CD4-positive, alpha-beta memory T cell (primary cell): ENCODE results near the gene CEBPG. TPM values are rescaled to one million over a fixed set of nuclear protein-coding genes. Genes with fewer than 3 reads are reported as not detected.

Source experiments
- CTCF ChIA-PET: fragments of 350-600 bp; sonication (Branson Sonifier 250); formaldehyde crosslinking; loops from one replicate; lab custom pipeline; 2021; ENCODE audit warnings: inconsistent platforms; ENCODE audit not compliant: partially characterized antibody; lab: Charles Lee
- POLR2A ChIA-PET: fragments of 350-600 bp; sonication (Branson Sonifier 250); formaldehyde crosslinking; loops from one replicate; lab custom pipeline; 2021; ENCODE audit not compliant: partially characterized antibody; lab: Charles Lee
- DNase-seq, 5 donors: peaks; one replicate each; pipeline versions ENCODE4 v3.0.0 to v3.0.0-alpha.2; 2020 to 2022; ENCODE audit warnings: mixed read lengths in 1 of 5
- H3K27ac ChIP-seq: one replicate; pipeline ENCODE4 v1.7.0; 2013; ENCODE audit warnings: low read depth, low read length
- H3K27me3 ChIP-seq: 2 replicates; pipeline ENCODE4 v1.7.0; 2013; ENCODE audit warnings: mild to moderate bottlenecking, low read length, moderate library complexity; ENCODE audit not compliant: insufficient read depth
- H3K36me3 ChIP-seq: 2 replicates; pipeline ENCODE4 v1.7.0; 2013; ENCODE audit warnings: mild to moderate bottlenecking, low read length, moderate library complexity; ENCODE audit not compliant: insufficient read depth
- H3K4me1 ChIP-seq: 2 replicates; pipeline ENCODE4 v1.7.0; 2013; ENCODE audit warnings: mild to moderate bottlenecking, low read length, moderate library complexity; ENCODE audit not compliant: insufficient read depth
- H3K4me3 ChIP-seq, 2 donors: one replicate each; pipeline ENCODE4 v1.7.0; 2013; ENCODE audit warnings: low read length in 2 of 2, mild to moderate bottlenecking in 1 of 2
- H3K9me3 ChIP-seq, 2 donors: one replicate each; pipeline ENCODE4 v1.7.0; 2013; ENCODE audit warnings: low read length in 2 of 2, control low read depth in 1 of 2; ENCODE audit not compliant: control insufficient read depth in 1 of 2
- H3K27ac Mint-ChIP-seq, 7 donors: one replicate each; pipeline ENCODE4 v1.8.0; 2020 to 2021; ENCODE audit warnings: mixed read lengths in 7 of 7, mild to moderate bottlenecking in 6 of 7, inconsistent platforms in 3 of 7, moderate library complexity in 3 of 7
- H3K27me3 Mint-ChIP-seq, 2 donors: one replicate each; pipeline ENCODE4 v1.8.0; 2020 to 2021; ENCODE audit warnings: mixed read lengths in 2 of 2
- H3K36me3 Mint-ChIP-seq, 2 donors: one replicate each; pipeline ENCODE4 v1.8.0; 2020 to 2021; ENCODE audit warnings: mixed read lengths in 2 of 2, inconsistent platforms in 1 of 2, mild to moderate bottlenecking in 1 of 2
- H3K4me1 Mint-ChIP-seq, 4 donors: one replicate each; pipeline ENCODE4 v1.8.0; 2020 to 2021; ENCODE audit warnings: mixed read lengths in 4 of 4, mild to moderate bottlenecking in 1 of 4
- H3K4me3 Mint-ChIP-seq, 8 donors: one replicate each; pipeline ENCODE4 v1.8.0; 2020 to 2021; ENCODE audit warnings: mixed read lengths in 8 of 8, mild to moderate bottlenecking in 7 of 8, moderate library complexity in 6 of 8, inconsistent platforms in 3 of 8
- H3K9me3 Mint-ChIP-seq, 8 donors: one replicate each; pipeline ENCODE4 v1.8.0; 2020 to 2021; ENCODE audit warnings: mixed read lengths in 8 of 8, mild to moderate bottlenecking in 5 of 8, inconsistent platforms in 3 of 8, moderate library complexity in 1 of 8
- intact Hi-C: fragments of 100-400 bp; cut with micrococcal nuclease; formaldehyde crosslinking; loops from one replicate; pipeline ENCODE4 v1.15.1; 2023
- polyA plus RNA-seq, 2 donors: library from polyadenylated mRNA; unstranded; fragments of 300-500 nt; fragmentation: Illumina TruSeq; gene quantifications; one replicate each; pipeline ENCODE4 v1.2.3, GENCODE V29; 2021
- total RNA-seq, 2 experiments: library from RNA; stranded (reverse); gene quantifications; one replicate each; pipeline ENCODE4 v1.2.3, GENCODE V29; 2021

Gene CEBPG
- total and polyA plus RNA-seq, 4 experiments from 2014 or later = 8.9 to 27.2 (median 20.1) TPM

DNA sequence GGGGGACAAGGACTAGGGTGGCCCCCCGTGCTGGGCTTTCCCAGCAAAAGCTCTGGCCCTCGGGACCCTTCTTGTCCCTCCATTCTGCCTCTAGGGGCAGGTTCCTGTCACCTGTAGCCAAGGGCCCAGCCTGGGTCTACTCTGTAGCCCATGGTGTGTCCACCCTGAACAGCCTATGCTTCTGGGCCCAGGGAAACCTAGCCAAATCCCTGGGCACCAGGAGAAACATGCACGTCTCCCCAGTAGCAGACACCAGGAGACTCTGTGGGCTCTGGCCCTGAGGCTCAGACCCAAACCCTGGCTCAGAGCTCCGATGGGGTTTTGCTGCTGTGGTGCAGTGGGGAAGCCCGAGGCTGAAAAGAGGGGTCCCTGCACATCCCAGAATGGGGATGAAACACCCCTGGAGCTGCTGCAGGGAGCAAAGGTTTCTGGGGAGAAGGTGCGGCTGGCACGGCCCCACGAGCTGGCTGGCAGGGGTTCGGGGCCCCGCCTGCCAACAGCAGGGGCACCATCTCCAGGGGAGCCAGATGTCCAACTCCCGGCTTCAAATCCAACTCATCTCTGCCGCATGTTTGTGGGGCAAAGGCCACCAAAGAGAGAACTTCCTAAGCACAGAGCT lies 18.2 kb downstream of the CEBPG start:
- Histone ChIP-seq H3K4me1 (no peaks in the 10 kb centered on the region), H3K9me3 (no peaks in the 10 kb centered on the region), H3K36me3 (peaks cover 2% of the 10 kb centered on the region), H3K4me3 (no peak overlapping the region), H3K27ac (no peak overlapping the region), H3K27me3 (no peaks in the 10 kb centered on the region)
- no peaks in the 10 kb centered on the region for H3K9me3 Mint-ChIP-seq
- H3K36me3 Mint-ChIP-seq = peaks cover 0 to 7% of the 10 kb centered on the region in 2 donors
- POLR2A ChIA-PET = no interaction called here
- CTCF ChIA-PET = no interaction called here
- intact Hi-C loops = no loop called here
- no peak overlapping the region for H3K4me3 Mint-ChIP-seq
- H3K4me1 Mint-ChIP-seq = peaks cover 0 to 7% (median under 1%) of the 10 kb centered on the region in 4 donors
- no peaks in the 10 kb centered on the region for H3K27me3 Mint-ChIP-seq
- DNase-seq = no peak
- no peak overlapping the region for H3K27ac Mint-ChIP-seq

DNA sequence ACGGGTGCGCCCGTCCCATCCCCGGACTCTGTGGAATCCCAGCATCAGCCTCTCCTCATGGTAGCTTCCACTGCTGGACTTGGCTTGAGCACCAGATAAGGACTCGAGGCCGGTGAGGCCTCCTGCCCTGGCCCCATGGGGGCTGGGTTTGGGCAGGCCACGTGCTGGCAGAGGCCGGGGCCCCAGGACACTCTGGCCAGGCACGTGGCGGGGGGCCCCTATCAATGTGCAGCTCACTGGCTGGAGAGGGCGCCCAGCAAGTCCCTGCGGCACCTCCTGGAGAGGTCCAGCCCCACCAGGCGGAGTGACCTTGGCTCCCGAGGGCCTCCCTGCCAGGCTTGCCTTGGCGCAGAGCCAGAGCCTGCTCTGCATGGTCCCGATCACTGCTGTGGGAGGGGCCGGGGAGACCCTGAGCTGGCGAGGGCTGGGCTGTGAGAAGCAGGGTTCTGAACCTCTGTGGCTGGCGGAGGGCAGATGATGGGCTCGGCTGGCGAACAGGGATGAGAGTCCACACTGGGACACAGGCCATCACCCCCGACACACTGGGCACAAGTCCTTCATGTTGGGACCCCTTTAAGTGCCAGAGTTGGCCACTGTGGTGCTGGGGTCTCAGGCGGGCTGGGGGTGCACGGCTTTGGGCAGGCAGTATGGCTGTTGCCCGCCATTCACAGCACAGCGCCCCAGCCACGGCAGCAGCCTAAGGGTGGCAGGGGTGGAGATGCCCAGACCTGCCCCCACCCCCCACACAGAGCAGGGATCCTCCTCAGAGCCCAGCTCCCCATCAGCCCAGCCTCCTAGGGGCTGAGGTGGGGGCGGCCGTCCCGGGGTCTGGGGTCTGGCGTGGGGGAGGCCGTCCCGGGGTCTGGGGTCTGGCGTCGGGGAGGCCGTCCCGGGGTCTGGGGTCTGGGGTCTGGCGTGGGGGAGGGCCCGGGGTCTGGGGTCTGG lies 19.1 kb downstream of the CEBPG start:
- Histone ChIP-seq H3K27ac (no peak overlapping the region), H3K36me3 (no peaks in the 10 kb centered on the region), H3K4me3 (no peak overlapping the region), H3K4me1 (no peaks in the 10 kb centered on the region), H3K9me3 (no peaks in the 10 kb centered on the region), H3K27me3 (no peaks in the 10 kb centered on the region)
- DNase-seq = no peak
- intact Hi-C loops = no loop called here
- Mint-ChIP-seq H3K4me1 (peaks cover 0 to 1% (median 0%) of the 10 kb centered on the region in 4 donors), H3K36me3 (no peaks in the 10 kb centered on the region), H3K9me3 (no peaks in the 10 kb centered on the region), H3K4me3 (no peak overlapping the region), H3K27ac (no peak overlapping the region), H3K27me3 (no peaks in the 10 kb centered on the region)
- CTCF ChIA-PET = no interaction called here
- POLR2A ChIA-PET = no interaction called here

GRCh38 chr19:33393286-33394005 lies 19.9 kb downstream of the CEBPG start:
- ChIA-PET CTCF (no interaction called here), POLR2A (interaction anchor here (1.1 kb wide), 1 partner anchor 159 kb away, joined by 3 read pairs; no protein-coding TSS in a partner anchor)
- intact Hi-C loops = no loop called here
- no peaks in the 10 kb centered on the region for H3K9me3 Mint-ChIP-seq
- no peak overlapping the region for H3K27ac ChIP-seq
- no peaks in the 10 kb centered on the region for H3K9me3 ChIP-seq
- no peak for DNase-seq
- no peaks in the 10 kb centered on the region for H3K36me3 Mint-ChIP-seq
- H3K27me3 Mint-ChIP-seq = no peaks in the 10 kb centered on the region
- no peak overlapping the region for H3K4me3 ChIP-seq
- no peaks in the 10 kb centered on the region for H3K4me1 ChIP-seq
- H3K36me3 ChIP-seq = no peaks in the 10 kb centered on the region
- H3K4me3 Mint-ChIP-seq = no peak overlapping the region
- peaks cover 0 to 1% (median 0%) of the 10 kb centered on the region in 4 donors for H3K4me1 Mint-ChIP-seq
- H3K27me3 ChIP-seq = no peaks in the 10 kb centered on the region
- peak overlapping the region in 1 of 7 donors; percentile 69 for H3K27ac Mint-ChIP-seq

DNA sequence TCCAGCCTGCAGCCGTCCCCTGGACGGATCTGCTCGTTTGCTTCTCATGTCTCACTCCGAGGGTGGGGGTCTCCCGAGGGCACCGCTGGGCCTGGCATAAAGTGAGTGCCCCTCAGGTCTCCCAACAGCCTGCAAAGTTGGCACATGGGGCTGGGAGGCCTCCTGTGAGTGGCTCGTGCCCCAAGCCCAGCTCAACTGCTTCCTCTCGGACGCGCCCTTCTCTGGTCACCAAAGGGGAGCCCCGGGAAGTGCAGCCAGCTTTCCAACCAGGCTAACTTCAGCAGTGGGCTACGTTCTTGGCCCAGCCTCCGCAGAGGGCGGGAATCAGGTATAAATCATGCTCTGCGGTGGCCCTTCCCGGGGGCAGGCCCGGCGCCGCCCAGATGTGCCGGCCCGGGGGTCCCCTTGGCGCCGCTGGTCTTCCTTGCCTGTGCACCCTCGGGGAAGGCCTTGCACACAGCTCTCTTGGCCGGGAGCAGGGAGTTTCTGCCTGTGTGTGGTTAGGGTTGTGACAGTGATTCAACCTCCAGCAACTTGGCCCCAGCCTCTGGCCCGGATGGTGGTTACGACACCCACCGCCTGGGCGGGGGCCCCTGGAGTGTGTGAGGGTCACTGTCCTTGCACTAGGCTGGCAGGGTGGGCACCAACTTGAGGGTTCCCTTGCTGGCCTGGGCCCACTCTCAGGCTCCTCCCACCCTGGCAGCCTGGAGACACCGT lies 20.7 kb downstream of the CEBPG start:
- no peaks in the 10 kb centered on the region for H3K4me1 ChIP-seq
- H3K27ac ChIP-seq = no peak overlapping the region
- no peak overlapping the region for H3K4me3 Mint-ChIP-seq
- peaks cover 0 to 1% (median 0%) of the 10 kb centered on the region in 4 donors for H3K4me1 Mint-ChIP-seq
- H3K9me3 ChIP-seq = no peaks in the 10 kb centered on the region
- H3K36me3 ChIP-seq = no peaks in the 10 kb centered on the region
- H3K36me3 Mint-ChIP-seq = no peaks in the 10 kb centered on the region
- intact Hi-C loops = no loop called here
- ChIA-PET CTCF (interaction anchor here (1.1 kb wide), 1 partner anchor 10 kb away, joined by 3 read pairs; no protein-coding TSS in a partner anchor), POLR2A (interaction anchor here (1.1 kb wide), 1 partner anchor 159 kb away, joined by 3 read pairs; no protein-coding TSS in a partner anchor)
- peak overlapping the region in 2 of 7 donors; percentile 36 to 42 for H3K27ac Mint-ChIP-seq
- no peaks in the 10 kb centered on the region for H3K9me3 Mint-ChIP-seq
- H3K27me3 Mint-ChIP-seq = no peaks in the 10 kb centered on the region
- no peak overlapping the region for H3K4me3 ChIP-seq
- H3K27me3 ChIP-seq = no peaks in the 10 kb centered on the region
- no peak for DNase-seq

- no peak overlapping the region for H3K4me3 Mint-ChIP-seq
- ChIA-PET CTCF (interaction anchor here (1.1 kb wide), 1 partner anchor 10 kb away, joined by 3 read pairs; no protein-coding TSS in a partner anchor), POLR2A (interaction anchor here (1.1 kb wide), 1 partner anchor 160 kb away, joined by 3 read pairs; no protein-coding TSS in a partner anchor)
- H3K27ac Mint-ChIP-seq = peak overlapping the region in 3 of 7 donors; percentile 36 to 53 (median 49)
- no peaks in the 10 kb centered on the region for H3K4me1 ChIP-seq
- H3K9me3 Mint-ChIP-seq = no peaks in the 10 kb centered on the region
- no peak overlapping the region for H3K4me3 ChIP-seq
- H3K27ac ChIP-seq = no peak overlapping the region
- no peaks in the 10 kb centered on the region for H3K36me3 ChIP-seq
- H3K9me3 ChIP-seq = no peaks in the 10 kb centered on the region
- H3K27me3 Mint-ChIP-seq = no peaks in the 10 kb centered on the region
- no peaks in the 10 kb centered on the region for H3K36me3 Mint-ChIP-seq
- H3K27me3 ChIP-seq = no peaks in the 10 kb centered on the region
- H3K4me1 Mint-ChIP-seq = peaks cover 0 to 1% (median 0%) of the 10 kb centered on the region in 4 donors
- intact Hi-C loops = no loop called here
- no peak for DNase-seq
Observed at GRCh38 chr19:33394723-33395560, 21.4 kb downstream of the CEBPG start.
